ENCODE data around the gene CACNA1G. TPM values are rescaled to one million over a fixed set of nuclear protein-coding genes. Genes with fewer than 3 reads are reported as not detected.

The CACNA1G gene
- total RNA-seq, 2 donors from 2014 or later, result 3.4 to 6.6 TPM

DNA sequence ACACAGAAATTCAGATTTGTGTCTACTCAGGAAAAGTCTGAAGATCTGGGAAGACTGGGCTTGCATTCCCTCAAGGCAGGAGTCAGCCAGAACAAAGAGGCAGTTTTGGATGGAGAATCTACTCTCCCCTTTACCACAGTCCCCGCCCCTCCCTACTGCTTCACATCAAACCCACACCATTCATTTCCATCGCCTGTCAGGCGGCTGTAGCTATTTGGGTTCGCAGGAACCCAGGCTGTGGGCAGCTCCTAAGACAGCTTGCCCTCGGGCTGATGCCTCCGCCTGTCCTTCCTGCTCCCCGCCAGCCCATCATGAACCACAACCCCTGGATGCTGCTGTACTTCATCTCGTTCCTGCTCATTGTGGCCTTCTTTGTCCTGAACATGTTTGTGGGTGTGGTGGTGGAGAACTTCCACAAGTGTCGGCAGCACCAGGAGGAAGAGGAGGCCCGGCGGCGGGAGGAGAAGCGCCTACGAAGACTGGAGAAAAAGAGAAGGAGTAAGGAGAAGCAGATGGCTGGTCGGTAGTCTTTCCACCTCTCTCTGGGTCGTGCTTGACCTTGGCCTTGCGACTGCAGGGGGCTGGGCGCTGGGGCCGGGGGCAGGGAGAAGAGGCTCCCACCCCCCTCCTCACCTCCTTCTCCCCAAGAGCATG, 47.1 kb downstream of the CACNA1G start:
- WGBS, result 94% methylated on average over 19 of the region's 19 CpGs
- Histone ChIP-seq H3K27me3 (replicated peaks; ENCODE audit: insufficient read depth) (no peaks in the 10 kb centered on the region), H3K4me1 (replicated peaks) (no peaks in the 10 kb centered on the region), H3K36me3 (no peaks in the 10 kb centered on the region), H3K4me3 (no peak overlapping the region), H3K9me3 (no peaks in the 10 kb centered on the region), H3K27ac (no peak overlapping the region)
- intact Hi-C loops (cut with DNase I), result no loop called here
- no peak for DNase-seq (ENCODE audit: low spot score)
- TF ChIP-seq CTCF (IDR thresholded peaks at IDR 0.05) (no peak), POLR2A (IDR thresholded peaks at IDR 0.05) (no peak), POLR2AphosphoS5 (IDR thresholded peaks at IDR 0.05) (no peak)

DNA sequence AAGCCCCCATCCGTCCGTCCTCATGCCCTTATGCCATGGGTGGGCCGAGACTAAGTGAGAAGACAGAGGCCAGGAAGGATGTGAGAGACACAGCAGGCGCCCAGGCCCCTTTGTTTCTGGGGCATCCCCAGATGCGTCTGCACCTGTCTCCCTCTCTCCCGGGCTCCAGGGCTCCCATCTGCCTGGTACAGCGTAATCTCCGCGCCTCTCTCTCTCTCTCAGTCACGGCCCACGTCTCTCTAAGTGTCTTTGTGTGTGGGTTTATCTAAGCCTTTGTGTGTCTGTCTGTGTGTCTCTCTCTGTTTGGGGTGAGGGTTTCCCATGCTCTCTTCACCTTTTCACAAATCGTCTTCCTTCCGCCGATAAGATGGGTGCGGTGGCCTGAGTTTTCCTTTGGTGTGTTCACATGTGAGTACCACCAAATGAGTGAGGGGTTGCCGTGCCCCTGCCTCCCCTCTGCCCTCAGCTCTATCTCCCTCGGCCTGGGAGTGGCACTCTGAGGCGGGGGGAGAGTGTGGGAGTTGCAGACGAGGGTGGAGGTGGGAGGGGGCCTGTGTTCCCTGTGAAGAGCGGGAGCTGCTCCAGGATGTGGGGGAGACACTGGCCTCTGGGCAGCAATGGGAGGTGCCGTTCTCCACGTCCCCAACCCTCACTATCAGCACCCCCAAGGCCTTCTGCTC, 48.3 kb downstream of the CACNA1G start:
- 82% methylated on average over 22 of the region's 22 CpGs for WGBS
- no peaks in the 10 kb centered on the region for H3K36me3 ChIP-seq

DNA sequence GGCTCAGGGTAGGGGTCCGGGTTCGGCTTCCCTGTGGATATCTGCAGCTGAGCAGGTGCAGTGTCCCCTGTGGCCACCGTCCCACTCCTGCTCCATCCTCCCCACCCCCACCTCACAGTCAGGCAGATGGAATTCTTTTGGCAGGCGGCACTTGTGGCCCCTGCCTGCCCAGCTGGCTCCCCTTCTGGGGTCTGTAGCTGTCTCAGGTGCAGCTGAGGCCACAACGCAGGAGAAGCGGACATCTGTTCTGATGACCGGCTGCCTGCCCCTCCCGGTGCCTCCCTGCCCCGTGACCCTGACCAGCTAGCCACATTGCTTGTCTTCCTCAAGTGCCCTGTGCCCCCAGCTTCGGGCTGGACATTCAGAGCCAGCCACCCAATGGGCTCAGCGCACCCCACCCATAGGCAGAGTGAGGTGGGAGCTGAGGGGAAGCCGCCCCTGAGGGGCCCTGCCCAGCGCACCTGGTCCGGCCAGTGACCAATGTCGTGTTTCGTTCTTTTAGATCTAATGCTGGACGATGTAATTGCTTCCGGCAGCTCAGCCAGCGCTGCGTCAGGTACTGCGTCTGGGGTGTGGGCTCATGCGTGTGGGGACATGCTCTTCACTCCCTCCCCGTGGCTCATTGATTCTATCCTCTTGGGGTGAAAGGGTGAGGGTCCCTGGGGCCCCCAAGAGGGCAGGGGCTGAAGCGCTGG, 49.0 kb downstream of the CACNA1G start:
- Histone ChIP-seq H3K36me3 (no peaks in the 10 kb centered on the region), H3K27me3 (replicated peaks; ENCODE audit: insufficient read depth) (no peaks in the 10 kb centered on the region), H3K4me3 (no peak overlapping the region), H3K4me1 (replicated peaks) (no peaks in the 10 kb centered on the region), H3K9me3 (no peaks in the 10 kb centered on the region), H3K27ac (no peak overlapping the region)
- no peak for DNase-seq (ENCODE audit: low spot score)
- TF ChIP-seq POLR2AphosphoS5 (IDR thresholded peaks at IDR 0.05), result no peak
- no peak for TF ChIP-seq POLR2A (IDR thresholded peaks at IDR 0.05)
- TF ChIP-seq CTCF (IDR thresholded peaks at IDR 0.05), result no peak
- WGBS, result 80% methylated on average over 24 of the region's 24 CpGs
- intact Hi-C loops (cut with DNase I), result no loop called here

More for the DNA sequence above, 48.3 kb downstream of the CACNA1G start:
- TF ChIP-seq POLR2AphosphoS5 (IDR thresholded peaks at IDR 0.05), result no peak
- TF ChIP-seq CTCF (IDR thresholded peaks at IDR 0.05), result no peak
- TF ChIP-seq POLR2A (IDR thresholded peaks at IDR 0.05), result no peak
- Histone ChIP-seq H3K9me3 (no peaks in the 10 kb centered on the region), H3K4me3 (no peak overlapping the region), H3K27ac (no peak overlapping the region), H3K4me1 (replicated peaks) (no peaks in the 10 kb centered on the region), H3K27me3 (replicated peaks; ENCODE audit: insufficient read depth) (no peaks in the 10 kb centered on the region)
- intact Hi-C loops (cut with DNase I), result no loop called here
- no peak for DNase-seq (ENCODE audit: low spot score)

- DNase-seq (ENCODE audit: low spot score), result no peak
- intact Hi-C loops (cut with DNase I), result no loop called here
- H3K4me1 ChIP-seq (replicated peaks), result no peaks in the 10 kb centered on the region
- no peaks in the 10 kb centered on the region for H3K9me3 ChIP-seq
- H3K27ac ChIP-seq, result no peak overlapping the region
- TF ChIP-seq POLR2AphosphoS5 (IDR thresholded peaks at IDR 0.05), result no peak
- no peak for TF ChIP-seq POLR2A (IDR thresholded peaks at IDR 0.05)
- TF ChIP-seq CTCF (IDR thresholded peaks at IDR 0.05), result no peak
- 90% methylated on average over 6 of the region's 6 CpGs for WGBS
- no peak overlapping the region for H3K4me3 ChIP-seq
- H3K27me3 ChIP-seq (replicated peaks; ENCODE audit: insufficient read depth), result no peaks in the 10 kb centered on the region
- H3K36me3 ChIP-seq, result no peaks in the 10 kb centered on the region
Observed at GRCh38 chr17:50611634-50612033, 51.1 kb downstream of the CACNA1G start.

Measured in prostate gland (tissue), 2 donors.